SK-N-SH treated with all-trans-retinoic acid at 6 μM for 48 hours (cell line): ENCODE results near the gene SEC24C.

Experiments used
- ATAC-seq: fragments of 200-7000 bp; cut with Tn5 transposase; 3 replicates; pipeline ENCODE4 v1.9.1; 2020; ENCODE audit warnings: mild to moderate bottlenecking, moderate library complexity
- ARNTL ChIP-seq: fragments of 450-650 bp; formaldehyde crosslinking; IDR thresholded peaks from 2 replicates; pipeline ENCODE4 v1.5.0; 2020; ENCODE audit warnings: low read depth, mild to moderate bottlenecking, moderate library complexity, borderline replicate concordance
- BACH2 ChIP-seq: fragments of 250-450 bp; sonication (Bioruptor Pico); IDR thresholded peaks from 2 replicates; pipeline ENCODE4 v1.9.0; 2021; ENCODE audit warnings: mild to moderate bottlenecking, borderline replicate concordance
- CSDC2 ChIP-seq: fragments of 250-450 bp; sonication (Bioruptor Pico); IDR thresholded peaks from 2 replicates; pipeline ENCODE4 v1.5.0; 2020; ENCODE audit warnings: mild to moderate bottlenecking, moderate library complexity
- ESRRG ChIP-seq: fragments of 250-450 bp; sonication (Bioruptor Pico); IDR thresholded peaks from 2 replicates; pipeline ENCODE4 v1.6.1; 2021; ENCODE audit warnings: mild to moderate bottlenecking
- GLIS3 ChIP-seq: fragments of 250-450 bp; sonication (Bioruptor Pico); IDR thresholded peaks from 2 replicates; pipeline ENCODE4 v1.5.0; 2020; ENCODE audit warnings: mild to moderate bottlenecking, moderate library complexity
- ISL1 ChIP-seq: fragments of 250-450 bp; sonication (Bioruptor Pico); IDR thresholded peaks from 2 replicates; pipeline ENCODE4 v2.1.2; 2022; ENCODE audit warnings: mild to moderate bottlenecking, moderate library complexity
- OSR1 ChIP-seq: fragments of 250-450 bp; sonication (Bioruptor Pico); IDR thresholded peaks from 2 replicates; pipeline ENCODE4 v1.8.0; 2022; ENCODE audit warnings: moderate library complexity, mild to moderate bottlenecking, inconsistent platforms
- PPARA ChIP-seq: fragments of 250-450 bp; sonication (Bioruptor Pico); IDR thresholded peaks from 2 replicates; pipeline ENCODE4 v1.5.0; 2020; ENCODE audit warnings: mild to moderate bottlenecking, borderline replicate concordance
- RARB ChIP-seq: fragments of 250-450 bp; sonication (Bioruptor Pico); IDR thresholded peaks from 2 replicates; pipeline ENCODE4 v1.8.0; 2021; ENCODE audit warnings: mild to moderate bottlenecking, moderate library complexity
- SNAI2 ChIP-seq: fragments of 250-450 bp; sonication (Bioruptor Pico); IDR thresholded peaks from 2 replicates; pipeline ENCODE4 v1.5.0; 2020; ENCODE audit warnings: mild to moderate bottlenecking, moderate library complexity
- TCF4 ChIP-seq: fragments of 250-450 bp; sonication (Bioruptor Pico); IDR thresholded peaks from 2 replicates; pipeline ENCODE4 v1.8.0; 2021; ENCODE audit warnings: mild to moderate bottlenecking, moderate library complexity, borderline replicate concordance
- TOX ChIP-seq: fragments of 250-450 bp; sonication (Bioruptor Pico); IDR thresholded peaks from 2 replicates; pipeline ENCODE4 v1.8.0; 2021; ENCODE audit warnings: mild to moderate bottlenecking, moderate library complexity, borderline replicate concordance
- ZC3H10 ChIP-seq: fragments of 250-450 bp; sonication (Bioruptor Pico); IDR thresholded peaks from 2 replicates; pipeline ENCODE4 v1.5.1; 2021; ENCODE audit warnings: mild to moderate bottlenecking, moderate library complexity
- ZFP3 ChIP-seq: fragments of 250-450 bp; sonication (Bioruptor Pico); IDR thresholded peaks from 2 replicates; pipeline ENCODE4 v1.5.0; 2020; ENCODE audit warnings: mild to moderate bottlenecking, moderate library complexity
- ZFP30 ChIP-seq: fragments of 450-650 bp; formaldehyde crosslinking; IDR thresholded peaks from 2 replicates; pipeline ENCODE4 v1.5.0; 2022; ENCODE audit warnings: mild to moderate bottlenecking, moderate library complexity
- ZNF565 ChIP-seq: fragments of 450-650 bp; formaldehyde crosslinking; conservative IDR thresholded peaks from 2 replicates; pipeline ENCODE4 v1.5.0; 2020; ENCODE audit warnings: low read depth, mild to moderate bottlenecking, moderate library complexity
- ZNF70 ChIP-seq: fragments of 450-650 bp; formaldehyde crosslinking; IDR thresholded peaks from 2 replicates; pipeline ENCODE4 v1.5.0; 2020; ENCODE audit warnings: mild to moderate bottlenecking, moderate library complexity
- TF ChIP-seq, protein P1 (sequence below): fragments of 250-450 bp; sonication (Bioruptor Pico); IDR thresholded peaks from 2 replicates; pipeline ENCODE4 v1.5.1; 2021; ENCODE audit warnings: mild to moderate bottlenecking, moderate library complexity
- TF ChIP-seq, protein P2 (sequence below): fragments of 250-450 bp; sonication (Bioruptor Pico); IDR thresholded peaks from 2 replicates; pipeline ENCODE4 v1.8.0; 2020; ENCODE audit warnings: mild to moderate bottlenecking, moderate library complexity, borderline replicate concordance
- TF ChIP-seq, protein P3 (sequence below): fragments of 250-450 bp; sonication (Bioruptor Pico); IDR thresholded peaks from 2 replicates; pipeline ENCODE4 v1.8.0; 2021; ENCODE audit warnings: low read depth, mild to moderate bottlenecking, moderate library complexity, borderline replicate concordance
- TF ChIP-seq, protein P4 (sequence below): fragments of 250-450 bp; sonication (Bioruptor Pico); IDR thresholded peaks from 2 replicates; pipeline ENCODE4 v1.5.0; 2020; ENCODE audit warnings: mild to moderate bottlenecking, moderate library complexity
- TF ChIP-seq, protein P5 (sequence below): fragments of 250-450 bp; sonication (Bioruptor Pico); IDR thresholded peaks from 2 replicates; pipeline ENCODE4 v1.5.1; 2020; ENCODE audit warnings: low read depth, mild to moderate bottlenecking, moderate library complexity

Gene SEC24C

DNA sequence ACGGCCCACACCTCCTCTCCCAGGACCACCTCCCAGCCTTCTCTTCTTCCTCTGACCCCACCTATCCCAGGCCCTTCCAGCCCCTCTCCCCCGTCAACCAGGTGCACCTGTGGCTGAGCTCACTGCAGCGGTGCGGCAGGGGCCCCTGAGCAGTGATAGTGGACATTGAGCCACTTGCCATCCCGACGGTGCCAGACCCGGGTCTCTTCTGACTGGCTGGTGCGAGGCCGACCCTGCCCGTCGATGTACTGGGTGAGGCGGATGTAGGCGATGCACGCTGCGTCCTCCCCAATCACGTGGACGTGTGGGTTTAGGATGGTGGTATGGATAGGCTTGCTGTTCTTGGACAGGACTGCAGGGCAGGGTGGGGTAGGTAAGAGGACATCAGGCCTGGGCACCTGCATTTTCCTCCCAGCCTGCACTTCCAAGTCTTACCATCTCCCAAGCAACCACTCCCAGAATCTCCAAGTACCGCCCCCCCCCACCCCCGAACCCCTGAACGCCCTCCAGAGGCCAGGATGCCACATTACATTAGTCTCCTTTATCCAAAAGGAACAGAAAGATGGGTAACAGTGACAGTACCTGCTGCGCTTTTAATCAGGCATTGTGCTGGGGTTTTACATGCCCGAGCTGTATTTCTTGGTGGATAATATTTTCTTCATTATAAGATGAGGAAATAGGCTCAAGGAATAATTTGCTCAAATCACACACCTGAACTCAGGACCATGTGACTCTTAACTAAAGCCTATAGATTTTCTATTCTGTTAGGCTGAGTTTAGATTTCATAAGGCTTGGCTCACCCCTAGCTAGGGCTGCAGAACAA, 70.9 kb downstream of the SEC24C start:
- no peak for ATAC-seq
- TF ChIP-seq PPARA (CRISPR knock-in tag), result no peak
- no peak for TF ChIP-seq ARNTL (CRISPR knock-in tag)
- TF ChIP-seq BACH2, result no peak
- no peak for TF ChIP-seq ESRRG (CRISPR knock-in tag)
- no peak for TF ChIP-seq SNAI2 (CRISPR knock-in tag)
- no peak for TF ChIP-seq ZNF565 (CRISPR knock-in tag)
- TF ChIP-seq, protein P1, sequence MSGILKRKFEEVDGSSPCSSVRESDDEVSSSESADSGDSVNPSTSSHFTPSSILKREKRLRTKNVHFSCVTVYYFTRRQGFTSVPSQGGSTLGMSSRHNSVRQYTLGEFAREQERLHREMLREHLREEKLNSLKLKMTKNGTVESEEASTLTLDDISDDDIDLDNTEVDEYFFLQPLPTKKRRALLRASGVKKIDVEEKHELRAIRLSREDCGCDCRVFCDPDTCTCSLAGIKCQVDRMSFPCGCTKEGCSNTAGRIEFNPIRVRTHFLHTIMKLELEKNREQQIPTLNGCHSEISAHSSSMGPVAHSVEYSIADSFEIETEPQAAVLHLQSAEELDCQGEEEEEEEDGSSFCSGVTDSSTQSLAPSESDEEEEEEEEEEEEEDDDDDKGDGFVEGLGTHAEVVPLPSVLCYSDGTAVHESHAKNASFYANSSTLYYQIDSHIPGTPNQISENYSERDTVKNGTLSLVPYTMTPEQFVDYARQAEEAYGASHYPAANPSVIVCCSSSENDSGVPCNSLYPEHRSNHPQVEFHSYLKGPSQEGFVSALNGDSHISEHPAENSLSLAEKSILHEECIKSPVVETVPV (CRISPR knock-in tag), result no peak
- TF ChIP-seq ISL1 (CRISPR knock-in tag), result no peak
- no peak for TF ChIP-seq ZC3H10 (CRISPR knock-in tag)
- TF ChIP-seq, protein P2, sequence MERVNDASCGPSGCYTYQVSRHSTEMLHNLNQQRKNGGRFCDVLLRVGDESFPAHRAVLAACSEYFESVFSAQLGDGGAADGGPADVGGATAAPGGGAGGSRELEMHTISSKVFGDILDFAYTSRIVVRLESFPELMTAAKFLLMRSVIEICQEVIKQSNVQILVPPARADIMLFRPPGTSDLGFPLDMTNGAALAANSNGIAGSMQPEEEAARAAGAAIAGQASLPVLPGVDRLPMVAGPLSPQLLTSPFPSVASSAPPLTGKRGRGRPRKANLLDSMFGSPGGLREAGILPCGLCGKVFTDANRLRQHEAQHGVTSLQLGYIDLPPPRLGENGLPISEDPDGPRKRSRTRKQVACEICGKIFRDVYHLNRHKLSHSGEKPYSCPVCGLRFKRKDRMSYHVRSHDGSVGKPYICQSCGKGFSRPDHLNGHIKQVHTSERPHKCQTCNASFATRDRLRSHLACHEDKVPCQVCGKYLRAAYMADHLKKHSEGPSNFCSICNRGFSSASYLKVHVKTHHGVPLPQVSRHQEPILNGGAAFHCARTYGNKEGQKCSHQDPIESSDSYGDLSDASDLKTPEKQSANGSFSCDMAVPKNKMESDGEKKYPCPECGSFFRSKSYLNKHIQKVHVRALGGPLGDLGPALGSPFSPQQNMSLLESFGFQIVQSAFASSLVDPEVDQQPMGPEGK (CRISPR knock-in tag), result no peak
- TF ChIP-seq CSDC2 (CRISPR knock-in tag), result no peak
- TF ChIP-seq ZFP30, result no peak
- no peak for TF ChIP-seq OSR1
- no peak for TF ChIP-seq TCF4 (CRISPR knock-in tag)
- no peak for TF ChIP-seq ZFP3 (CRISPR knock-in tag)
- TF ChIP-seq TOX (CRISPR knock-in tag), result no peak
- TF ChIP-seq, protein P3, sequence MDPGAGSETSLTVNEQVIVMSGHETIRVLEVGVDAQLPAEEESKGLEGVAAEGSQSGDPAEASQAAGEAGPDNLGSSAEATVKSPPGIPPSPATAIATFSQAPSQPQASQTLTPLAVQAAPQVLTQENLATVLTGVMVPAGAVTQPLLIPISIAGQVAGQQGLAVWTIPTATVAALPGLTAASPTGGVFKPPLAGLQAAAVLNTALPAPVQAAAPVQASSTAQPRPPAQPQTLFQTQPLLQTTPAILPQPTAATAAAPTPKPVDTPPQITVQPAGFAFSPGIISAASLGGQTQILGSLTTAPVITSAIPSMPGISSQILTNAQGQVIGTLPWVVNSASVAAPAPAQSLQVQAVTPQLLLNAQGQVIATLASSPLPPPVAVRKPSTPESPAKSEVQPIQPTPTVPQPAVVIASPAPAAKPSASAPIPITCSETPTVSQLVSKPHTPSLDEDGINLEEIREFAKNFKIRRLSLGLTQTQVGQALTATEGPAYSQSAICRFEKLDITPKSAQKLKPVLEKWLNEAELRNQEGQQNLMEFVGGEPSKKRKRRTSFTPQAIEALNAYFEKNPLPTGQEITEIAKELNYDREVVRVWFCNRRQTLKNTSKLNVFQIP (CRISPR knock-in tag), result no peak
- no peak for TF ChIP-seq ZNF70 (CRISPR knock-in tag)
- TF ChIP-seq, protein P4, sequence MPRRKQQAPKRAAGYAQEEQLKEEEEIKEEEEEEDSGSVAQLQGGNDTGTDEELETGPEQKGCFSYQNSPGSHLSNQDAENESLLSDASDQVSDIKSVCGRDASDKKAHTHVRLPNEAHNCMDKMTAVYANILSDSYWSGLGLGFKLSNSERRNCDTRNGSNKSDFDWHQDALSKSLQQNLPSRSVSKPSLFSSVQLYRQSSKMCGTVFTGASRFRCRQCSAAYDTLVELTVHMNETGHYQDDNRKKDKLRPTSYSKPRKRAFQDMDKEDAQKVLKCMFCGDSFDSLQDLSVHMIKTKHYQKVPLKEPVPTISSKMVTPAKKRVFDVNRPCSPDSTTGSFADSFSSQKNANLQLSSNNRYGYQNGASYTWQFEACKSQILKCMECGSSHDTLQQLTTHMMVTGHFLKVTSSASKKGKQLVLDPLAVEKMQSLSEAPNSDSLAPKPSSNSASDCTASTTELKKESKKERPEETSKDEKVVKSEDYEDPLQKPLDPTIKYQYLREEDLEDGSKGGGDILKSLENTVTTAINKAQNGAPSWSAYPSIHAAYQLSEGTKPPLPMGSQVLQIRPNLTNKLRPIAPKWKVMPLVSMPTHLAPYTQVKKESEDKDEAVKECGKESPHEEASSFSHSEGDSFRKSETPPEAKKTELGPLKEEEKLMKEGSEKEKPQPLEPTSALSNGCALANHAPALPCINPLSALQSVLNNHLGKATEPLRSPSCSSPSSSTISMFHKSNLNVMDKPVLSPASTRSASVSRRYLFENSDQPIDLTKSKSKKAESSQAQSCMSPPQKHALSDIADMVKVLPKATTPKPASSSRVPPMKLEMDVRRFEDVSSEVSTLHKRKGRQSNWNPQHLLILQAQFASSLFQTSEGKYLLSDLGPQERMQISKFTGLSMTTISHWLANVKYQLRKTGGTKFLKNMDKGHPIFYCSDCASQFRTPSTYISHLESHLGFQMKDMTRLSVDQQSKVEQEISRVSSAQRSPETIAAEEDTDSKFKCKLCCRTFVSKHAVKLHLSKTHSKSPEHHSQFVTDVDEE (CRISPR knock-in tag), result no peak
- TF ChIP-seq GLIS3 (CRISPR knock-in tag), result no peak

DNA sequence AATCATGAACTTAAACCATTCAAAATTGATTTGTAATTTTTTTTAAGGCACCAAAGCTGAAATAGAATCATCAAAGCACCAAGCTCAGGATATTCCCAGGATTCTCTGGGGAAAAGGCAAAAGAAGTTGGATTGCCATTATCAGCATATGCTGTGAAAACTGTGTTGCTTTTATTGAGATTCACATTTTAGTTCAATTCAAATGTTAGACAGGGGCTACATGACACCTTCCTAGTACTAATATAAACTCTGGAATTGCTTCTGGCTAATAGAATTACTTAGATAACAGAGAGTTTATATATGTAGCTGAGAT, 71.5 kb downstream of the SEC24C start:
- no peak for ATAC-seq
- no peak for TF ChIP-seq TOX (CRISPR knock-in tag)
- TF ChIP-seq RARB (CRISPR knock-in tag), result no peak
- TF ChIP-seq GLIS3 (CRISPR knock-in tag), result no peak
- TF ChIP-seq ZNF70 (CRISPR knock-in tag), result no peak
- TF ChIP-seq ARNTL (CRISPR knock-in tag), result no peak
- TF ChIP-seq ZC3H10 (CRISPR knock-in tag), result no peak
- no peak for TF ChIP-seq ZFP30
- no peak for TF ChIP-seq ESRRG (CRISPR knock-in tag)
- TF ChIP-seq, protein P4 (CRISPR knock-in tag), result no peak
- no peak for TF ChIP-seq ZNF565 (CRISPR knock-in tag)
- TF ChIP-seq, protein P2 (CRISPR knock-in tag), result no peak
- TF ChIP-seq, protein P1 (CRISPR knock-in tag), result no peak
- no peak for TF ChIP-seq CSDC2 (CRISPR knock-in tag)
- TF ChIP-seq, protein P5, sequence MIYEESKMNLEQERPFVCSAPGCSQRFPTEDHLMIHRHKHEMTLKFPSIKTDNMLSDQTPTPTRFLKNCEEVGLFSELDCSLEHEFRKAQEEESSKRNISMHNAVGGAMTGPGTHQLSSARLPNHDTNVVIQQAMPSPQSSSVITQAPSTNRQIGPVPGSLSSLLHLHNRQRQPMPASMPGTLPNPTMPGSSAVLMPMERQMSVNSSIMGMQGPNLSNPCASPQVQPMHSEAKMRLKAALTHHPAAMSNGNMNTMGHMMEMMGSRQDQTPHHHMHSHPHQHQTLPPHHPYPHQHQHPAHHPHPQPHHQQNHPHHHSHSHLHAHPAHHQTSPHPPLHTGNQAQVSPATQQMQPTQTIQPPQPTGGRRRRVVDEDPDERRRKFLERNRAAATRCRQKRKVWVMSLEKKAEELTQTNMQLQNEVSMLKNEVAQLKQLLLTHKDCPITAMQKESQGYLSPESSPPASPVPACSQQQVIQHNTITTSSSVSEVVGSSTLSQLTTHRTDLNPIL (CRISPR knock-in tag), result no peak
